NCI-H460 (cell line): Measurements from ENCODE around the gene MORF4L1. TPM values are rescaled to one million over a fixed set of nuclear protein-coding genes. Genes with fewer than 3 reads are reported as not detected.
A peak's percentile ranks its signal among the peaks of the same experiment; 100 is the strongest.
"Not testable (repeated sequence)": the region's sequence is repeated elsewhere in the genome, so short reads cannot be mapped to it uniquely, and the experiment has no call there.

Experiments used
- DNase-seq: peaks from one replicate; pipeline ENCODE4 v3.0.0-alpha.2; 2016; ENCODE audit warnings: low read depth; ENCODE audit errors: extremely low read depth
- total RNA-seq: library from RNA; depleted of rRNA; stranded (reverse); fragments of >200 nt; shearing (Covaris generic); gene quantifications from 2 replicates; pipeline ENCODE4 v1.2.3, GENCODE V29; 2014

MORF4L1 gene
- total RNA-seq, 1 experiment from 2014 or later = 162 TPM

DNA sequence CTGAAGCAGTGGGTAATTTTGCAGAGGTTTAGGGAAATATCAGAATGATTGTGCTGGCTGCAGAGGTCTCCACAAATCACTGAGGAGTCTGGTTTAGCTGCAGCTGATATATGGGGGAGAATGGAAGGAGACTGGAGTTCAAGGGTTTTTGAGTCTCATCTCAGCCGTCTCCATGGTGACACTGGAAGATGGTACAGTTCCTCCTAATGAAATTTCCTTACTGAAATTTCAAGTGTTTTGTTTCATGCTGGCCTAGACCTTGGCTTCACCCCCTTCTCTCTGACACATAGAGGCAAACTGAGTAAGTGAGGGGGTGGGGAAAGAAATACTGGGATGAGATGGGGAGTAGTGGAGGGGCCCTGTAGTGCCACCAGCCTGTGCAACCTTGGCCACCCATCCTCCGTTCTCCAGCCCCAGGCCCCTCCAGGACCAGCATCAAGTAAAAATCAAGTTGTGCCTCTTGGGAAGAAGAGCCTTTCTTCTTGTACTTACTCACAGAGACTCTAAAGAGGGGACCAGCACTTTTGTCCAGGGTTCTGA is 17.8 kb upstream of the MORF4L1 start:
- no peak for DNase-seq

- DNase-seq = no peak
These were observed 16.9 kb upstream of the MORF4L1 start for GRCh38 chr15:78855746-78856145.

DNA sequence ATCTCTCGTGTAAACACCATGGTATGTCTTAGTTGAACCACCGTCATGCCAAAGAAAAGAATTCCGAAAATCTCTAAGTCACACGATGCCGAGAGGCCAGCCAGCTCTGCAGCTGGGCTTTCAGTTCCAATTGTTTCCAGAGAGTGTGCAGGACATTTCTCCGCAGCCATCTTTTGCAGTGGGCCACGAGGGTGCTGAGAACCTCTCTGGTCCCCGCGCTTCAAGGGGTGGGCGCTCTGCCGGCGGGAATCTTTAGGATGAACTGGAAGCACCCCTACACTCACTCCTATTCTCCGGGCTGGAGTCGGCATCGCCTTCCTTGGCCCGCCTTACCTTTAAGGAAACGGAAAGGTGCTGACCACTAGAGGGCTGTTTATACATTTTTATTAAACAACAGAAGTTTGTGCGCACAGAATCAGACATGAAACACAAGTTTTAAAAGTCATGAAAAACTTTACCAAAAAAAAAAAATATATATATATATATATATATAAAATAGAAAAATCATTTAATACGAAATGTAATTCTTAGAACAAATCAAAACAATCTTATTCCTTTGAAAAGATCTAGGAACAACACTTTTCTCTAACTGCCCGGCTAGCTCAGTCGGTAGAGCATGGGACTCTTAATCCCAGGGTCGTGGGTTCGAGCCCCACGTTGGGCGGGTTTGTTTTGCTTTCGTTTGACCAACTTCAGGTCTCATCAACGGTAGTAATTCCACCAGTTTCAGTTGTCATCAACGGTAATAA is 12.5 kb upstream of the MORF4L1 start:
- peak; percentile 78 for DNase-seq

- not testable (repeated sequence) for DNase-seq
These were observed 7.1 kb upstream of the MORF4L1 start for GRCh38 chr15:78865585-78865984.

GRCh38 chr15:78866031-78866430 is 6.7 kb upstream of the MORF4L1 start:
- not testable (repeated sequence) for DNase-seq

GRCh38 chr15:78866803-78867202 is 5.9 kb upstream of the MORF4L1 start:
- no peak for DNase-seq

DNA sequence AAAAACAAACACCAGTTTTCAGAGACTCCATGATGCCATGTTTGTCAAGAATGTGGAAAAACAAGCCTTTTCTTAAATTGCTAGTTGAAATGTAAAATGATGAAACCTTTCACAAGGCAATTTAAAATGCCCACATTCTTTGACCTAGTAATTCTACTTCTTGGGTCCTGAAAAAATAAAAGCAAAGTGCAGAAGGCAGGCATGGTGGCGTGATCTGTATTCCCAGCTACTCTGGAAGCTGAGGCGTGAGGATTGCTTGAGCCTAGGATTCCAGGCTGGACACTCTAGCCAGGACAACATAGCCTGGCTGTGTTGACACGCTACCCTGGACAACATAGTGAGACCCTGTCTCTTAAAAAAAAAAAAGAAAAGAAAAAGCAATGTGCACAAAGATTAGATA is 4.3 kb upstream of the MORF4L1 start:
- DNase-seq = no peak

GRCh38 chr15:78871483-78872127 is 1.1 kb upstream of the MORF4L1 start:
- not testable (repeated sequence) for DNase-seq

- peak; percentile 90 for DNase-seq
These were observed 492 bp downstream of the MORF4L1 start for GRCh38 chr15:78872972-78873792.

- no peak for DNase-seq
These were observed 1.4 kb downstream of the MORF4L1 start for GRCh38 chr15:78873793-78874765.

GRCh38 chr15:78875107-78875914 is 2.6 kb downstream of the MORF4L1 start:
- no peak for DNase-seq

GRCh38 chr15:78876954-78877353 is 4.3 kb downstream of the MORF4L1 start:
- not testable (repeated sequence) for DNase-seq

GRCh38 chr15:78878356-78878755 is 5.7 kb downstream of the MORF4L1 start:
- DNase-seq = no peak

DNA sequence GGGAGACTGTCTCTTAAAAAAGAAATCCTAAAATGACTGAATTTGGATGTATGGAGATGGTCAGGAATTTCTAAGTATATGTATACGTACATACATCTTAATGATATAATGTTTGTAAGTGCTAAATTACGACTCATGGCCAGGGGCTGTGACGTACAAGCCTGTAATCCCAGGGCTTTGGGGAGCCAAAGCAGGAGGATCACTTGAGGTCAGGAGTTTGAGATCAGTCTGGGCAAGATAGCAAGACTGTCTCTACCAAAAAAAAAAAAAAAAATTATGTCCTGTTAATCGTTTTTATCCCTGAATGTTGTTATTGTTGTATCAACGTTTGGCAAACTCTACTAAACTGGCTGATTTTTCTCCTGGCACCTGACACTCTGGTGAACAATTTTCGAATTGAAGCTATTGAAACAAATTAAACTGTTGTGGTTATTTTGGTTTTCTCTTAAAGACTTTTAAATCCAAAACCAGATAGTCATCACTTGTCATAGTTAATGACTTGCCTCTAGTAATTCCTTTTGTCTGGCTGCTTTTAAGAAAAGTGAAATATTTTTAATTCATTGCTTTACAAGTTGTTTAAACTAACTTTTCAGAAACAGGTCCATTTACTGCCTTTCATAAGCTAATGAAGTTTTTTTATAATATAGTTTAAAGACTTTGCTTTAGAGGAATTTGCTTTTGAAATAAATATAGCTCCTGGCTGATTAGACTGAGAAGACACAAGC is 7.0 kb downstream of the MORF4L1 start:
- no peak for DNase-seq

DNA sequence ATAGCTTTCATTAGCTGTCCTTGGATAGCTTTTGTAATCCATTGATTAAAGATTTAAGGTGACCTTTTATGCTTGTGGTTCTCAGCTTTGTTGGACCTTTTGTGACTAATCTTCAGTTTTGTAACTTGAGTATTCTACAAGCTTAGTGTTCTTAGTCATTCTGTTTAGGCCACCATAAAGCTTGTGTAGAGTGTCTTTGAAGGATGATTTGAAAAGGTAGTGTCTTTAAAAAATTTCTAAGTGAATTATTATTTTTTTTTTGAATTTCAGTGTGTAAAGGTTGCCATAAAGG is 7.5 kb downstream of the MORF4L1 start:
- no peak for DNase-seq

GRCh38 chr15:78880813-78881212 is 8.1 kb downstream of the MORF4L1 start:
- no peak for DNase-seq

DNA sequence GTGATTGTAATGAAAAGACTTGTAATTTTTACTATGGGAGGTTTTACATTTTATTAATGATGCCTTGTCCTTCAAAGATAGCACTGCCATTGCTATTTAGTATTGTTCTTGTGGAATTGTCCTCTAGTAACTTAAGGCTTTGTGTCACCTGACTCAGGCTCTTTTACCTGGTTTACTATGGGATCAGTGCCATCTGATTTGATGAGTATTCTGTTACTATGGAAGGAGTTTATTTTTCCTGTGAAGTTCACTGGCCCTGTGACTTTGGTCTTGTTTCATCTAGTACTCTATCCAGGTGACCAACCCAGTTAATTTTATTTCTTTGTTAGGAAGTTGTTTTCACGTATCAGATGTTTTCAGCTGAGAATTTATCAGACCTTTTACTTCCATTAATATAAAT is 9.0 kb downstream of the MORF4L1 start:
- DNase-seq = no peak

DNA sequence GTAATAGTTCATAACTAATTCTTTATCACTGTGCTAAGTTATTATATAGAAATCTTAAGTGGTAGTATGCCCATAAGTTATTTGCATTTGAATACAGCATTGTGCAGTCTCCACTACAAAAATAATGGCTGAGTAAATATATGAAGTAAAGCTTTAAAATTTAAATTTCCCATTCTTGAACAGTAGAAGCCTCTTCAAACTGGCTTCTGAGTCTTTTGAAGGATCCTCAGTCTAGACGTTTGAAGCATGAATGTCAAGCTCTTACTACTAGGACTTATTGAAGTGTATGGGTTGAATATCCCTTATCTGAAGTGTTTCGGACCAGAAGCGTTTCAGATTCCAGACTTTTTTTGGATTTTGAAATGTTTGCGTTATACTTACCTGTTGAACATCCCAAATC is 16.3 kb downstream of the MORF4L1 start:
- DNase-seq = no peak

DNA sequence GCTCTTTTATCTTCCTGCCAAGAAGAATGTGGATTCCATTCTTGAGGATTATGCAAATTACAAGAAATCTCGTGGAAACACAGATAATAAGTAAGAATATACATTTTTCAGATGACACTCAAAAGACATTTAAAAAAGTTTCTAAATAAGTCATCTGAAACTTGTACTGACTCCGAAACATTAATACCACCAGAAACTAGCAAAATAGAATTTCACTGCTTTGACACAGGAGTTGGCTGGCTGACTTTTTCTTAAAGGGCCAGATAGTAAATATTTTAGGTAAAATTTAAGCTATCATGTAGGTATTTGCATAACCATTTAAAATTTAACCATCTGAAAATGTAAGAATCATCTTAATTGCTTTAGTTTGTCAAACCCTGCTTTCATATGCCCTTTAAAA is 20.8 kb downstream of the MORF4L1 start:
- no peak for DNase-seq
